CD4-positive, alpha-beta T cell treated with Interleukin-21 for 1 hour (primary cell): ENCODE measurements around the gene TRIM15.
"Not testable (repeated sequence)": the region's sequence is repeated elsewhere in the genome, so short reads cannot be mapped to it uniquely, and the experiment has no call there.

Source experiments
- DNase-seq: peaks from one replicate; pipeline ENCODE4 v3.0.0-alpha.2; 2020

Gene TRIM15

DNA sequence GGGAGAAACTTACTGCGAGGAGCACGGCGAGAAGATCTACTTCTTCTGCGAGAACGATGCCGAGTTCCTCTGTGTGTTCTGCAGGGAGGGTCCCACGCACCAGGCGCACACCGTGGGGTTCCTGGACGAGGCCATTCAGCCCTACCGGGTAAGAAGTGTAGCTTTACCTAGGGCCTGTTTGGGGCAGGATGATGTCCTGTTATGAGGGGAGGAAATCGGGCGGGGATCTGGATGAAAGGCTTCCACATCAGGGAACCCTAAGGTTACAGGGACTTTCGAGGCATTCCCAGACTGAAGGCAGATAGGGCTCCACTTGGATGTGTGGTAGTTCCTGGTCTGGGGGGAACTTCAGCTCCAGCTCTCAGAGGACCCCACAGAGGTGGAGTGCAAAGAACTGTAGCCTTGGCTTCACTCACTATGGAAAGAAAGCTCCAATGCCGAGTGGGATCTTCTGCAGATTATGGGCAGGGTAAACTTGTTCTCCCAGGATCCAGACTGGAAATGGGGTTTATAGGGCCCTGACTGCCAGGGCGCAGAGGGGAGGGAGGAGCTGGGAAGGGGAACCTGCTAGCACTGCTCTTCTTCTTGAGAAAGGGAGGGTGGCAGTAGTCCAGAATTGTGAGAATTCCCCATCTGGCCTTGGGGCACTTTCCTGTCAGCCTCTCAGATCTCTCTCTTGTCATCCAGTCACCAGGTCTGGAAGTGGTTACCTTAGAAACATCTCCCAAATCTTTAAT, 740 bp downstream of the TRIM15 start:
- DNase-seq: no peak

DNA sequence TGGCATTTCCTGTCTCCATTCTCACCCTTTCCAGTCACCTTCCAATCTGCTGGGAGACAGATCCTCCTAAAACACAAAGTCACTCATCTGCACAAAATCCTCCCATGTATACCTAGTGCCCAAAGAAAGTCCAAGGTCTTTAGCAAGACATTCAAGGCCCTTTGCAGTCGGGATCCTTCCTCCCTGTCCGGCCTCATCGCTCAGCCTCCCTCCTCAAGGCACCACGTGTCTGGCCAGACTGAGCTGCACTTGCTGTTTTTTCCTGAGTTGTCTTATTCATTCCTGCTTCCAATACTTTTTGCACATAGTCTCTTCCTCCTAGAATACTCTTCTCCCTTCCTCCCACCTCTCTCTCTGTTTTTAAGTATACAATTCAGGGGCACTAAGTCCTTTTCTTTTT, 1.4 kb downstream of the TRIM15 start:
- DNase-seq: no peak

DNA sequence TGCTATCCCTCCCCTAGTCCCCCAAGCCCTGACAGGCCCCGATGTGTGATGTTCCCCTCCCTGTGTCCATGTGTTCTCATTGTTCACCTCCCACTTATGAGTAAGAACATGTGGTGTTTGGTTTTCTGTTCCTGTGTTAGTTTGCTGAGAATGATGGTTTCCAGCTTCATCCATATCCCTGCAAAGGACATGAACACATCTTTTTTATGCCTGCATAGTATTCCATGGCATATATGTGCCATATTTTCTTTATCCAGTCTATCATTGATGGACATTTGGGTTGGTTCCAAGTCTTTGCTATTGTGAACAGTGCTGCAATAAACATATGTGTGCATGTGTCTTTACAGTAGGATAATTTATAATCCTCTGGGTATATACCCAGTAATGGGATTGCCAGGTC, 1.9 kb downstream of the TRIM15 start:
- DNase-seq: not testable (repeated sequence)

DNA sequence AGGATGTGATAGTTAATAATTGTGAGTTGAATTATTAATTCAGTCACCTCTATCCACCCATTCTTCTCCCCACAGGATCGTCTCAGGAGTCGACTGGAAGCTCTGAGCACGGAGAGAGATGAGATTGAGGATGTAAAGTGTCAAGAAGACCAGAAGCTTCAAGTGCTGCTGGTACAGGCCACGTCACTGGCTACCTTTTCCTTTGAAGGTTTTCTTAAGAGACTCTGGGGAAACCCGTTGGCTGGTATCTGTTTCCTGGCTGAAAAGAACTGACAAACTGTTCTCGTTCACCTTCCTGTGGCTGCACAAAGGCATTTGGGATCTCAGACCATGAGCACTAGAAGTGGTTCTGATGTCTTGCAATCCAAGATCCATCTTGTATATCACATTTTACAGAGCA, 3.8 kb downstream of the TRIM15 start:
- DNase-seq: peak; percentile 24

DNA sequence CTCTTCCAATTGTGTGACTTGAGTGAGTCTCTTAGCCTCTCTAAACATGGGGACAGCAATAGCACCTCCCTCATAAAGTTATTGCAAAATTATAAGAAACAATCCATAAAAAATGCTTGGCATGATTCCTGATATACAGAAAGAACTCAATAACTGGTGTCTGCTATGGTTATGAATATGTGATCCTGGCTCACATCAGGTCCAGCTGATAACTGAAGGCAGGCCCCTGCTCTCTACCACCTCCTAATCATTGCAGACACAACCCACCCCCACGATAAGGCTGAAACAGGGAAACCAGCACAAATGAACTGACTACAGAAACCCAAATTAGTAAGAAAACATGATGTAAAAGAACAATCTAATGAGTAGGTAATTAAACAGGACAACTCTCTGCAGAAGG, 5.4 kb downstream of the TRIM15 start:
- no peak for DNase-seq

DNA sequence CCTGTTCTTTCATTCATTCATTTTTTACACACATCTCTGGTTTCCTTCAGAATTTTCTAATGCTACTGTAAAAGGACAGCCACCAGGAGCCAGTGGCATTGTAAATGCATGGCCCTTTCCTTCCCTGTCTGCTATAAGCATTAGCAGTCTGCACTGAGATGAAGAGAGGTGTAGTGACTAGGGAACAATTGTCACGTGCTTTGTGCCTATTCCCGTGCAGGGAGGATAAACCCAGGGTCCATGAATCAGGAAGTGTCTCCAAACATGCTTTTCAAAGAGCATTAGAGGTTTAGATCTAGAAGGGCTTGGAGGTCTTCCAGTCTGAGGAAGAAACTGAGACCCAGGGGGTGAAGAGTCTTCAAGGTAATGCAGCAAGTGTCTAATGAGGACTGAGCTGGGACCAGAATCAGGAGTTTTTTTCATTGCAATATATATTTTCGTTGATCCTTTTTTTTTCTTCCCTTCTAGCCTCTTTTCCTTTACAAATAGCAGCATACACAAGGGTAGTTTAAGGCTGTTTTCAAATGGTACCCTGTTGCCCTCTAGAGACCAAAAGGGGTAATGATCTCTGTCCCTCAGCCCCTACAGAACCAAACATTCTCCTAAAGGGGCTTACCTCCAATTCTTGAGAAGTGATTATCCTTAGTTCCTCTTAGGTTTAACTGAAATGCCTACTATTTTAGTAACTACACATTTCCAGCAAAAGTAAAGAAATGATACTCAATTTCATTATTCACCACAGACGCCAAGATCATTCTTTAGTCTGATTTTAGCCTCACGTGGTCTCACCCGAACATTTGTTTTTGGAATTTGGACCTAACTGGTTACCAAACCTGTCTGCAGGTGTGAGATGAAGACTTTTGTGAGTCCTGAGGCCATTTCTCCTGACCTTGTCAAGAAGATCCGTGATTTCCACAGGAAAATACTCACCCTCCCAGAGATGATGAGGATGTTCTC, 6.6 kb downstream of the TRIM15 start:
- DNase-seq: peak; percentile 51

DNA sequence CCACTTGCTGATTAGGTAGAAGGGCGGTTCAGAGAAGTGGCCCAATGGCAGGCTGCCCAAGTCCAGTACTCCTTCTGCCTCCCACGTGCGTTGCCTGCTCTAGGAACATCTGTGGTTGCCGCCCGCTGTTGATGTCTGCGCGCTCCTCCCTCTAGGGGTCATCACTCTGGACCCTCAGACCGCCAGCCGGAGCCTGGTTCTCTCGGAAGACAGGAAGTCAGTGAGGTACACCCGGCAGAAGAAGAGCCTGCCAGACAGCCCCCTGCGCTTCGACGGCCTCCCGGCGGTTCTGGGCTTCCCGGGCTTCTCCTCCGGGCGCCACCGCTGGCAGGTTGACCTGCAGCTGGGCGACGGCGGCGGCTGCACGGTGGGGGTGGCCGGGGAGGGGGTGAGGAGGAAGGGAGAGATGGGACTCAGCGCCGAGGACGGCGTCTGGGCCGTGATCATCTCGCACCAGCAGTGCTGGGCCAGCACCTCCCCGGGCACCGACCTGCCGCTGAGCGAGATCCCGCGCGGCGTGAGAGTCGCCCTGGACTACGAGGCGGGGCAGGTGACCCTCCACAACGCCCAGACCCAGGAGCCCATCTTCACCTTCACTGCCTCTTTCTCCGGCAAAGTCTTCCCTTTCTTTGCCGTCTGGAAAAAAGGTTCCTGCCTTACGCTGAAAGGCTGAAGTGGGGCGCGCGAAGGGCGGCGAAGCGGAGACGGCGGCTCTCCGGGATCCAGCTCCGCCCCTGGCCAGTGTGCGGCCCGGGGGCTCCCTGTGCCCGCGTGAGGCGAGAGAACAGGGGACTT, 8.5 kb downstream of the TRIM15 start:
- no peak for DNase-seq

DNA sequence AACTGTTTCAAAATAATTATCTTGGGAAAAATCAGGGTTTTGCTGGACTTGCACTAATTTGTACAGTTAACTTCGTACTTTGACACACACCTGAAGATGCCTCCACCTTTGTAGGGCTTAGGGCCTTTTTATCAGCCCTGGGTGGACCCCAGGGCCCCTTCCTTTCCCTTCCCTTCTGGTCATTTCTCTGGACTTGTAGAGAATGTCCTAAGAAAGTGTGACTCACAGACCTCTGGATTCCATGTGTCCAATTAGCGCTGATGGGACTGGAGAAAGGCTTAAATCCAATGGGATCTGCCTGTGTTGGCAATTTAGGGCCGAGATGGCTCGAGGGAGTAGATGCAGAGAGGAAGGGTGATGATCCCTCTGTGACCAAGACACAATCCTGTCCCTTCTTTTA, 9.3 kb downstream of the TRIM15 start:
- no peak for DNase-seq

DNA sequence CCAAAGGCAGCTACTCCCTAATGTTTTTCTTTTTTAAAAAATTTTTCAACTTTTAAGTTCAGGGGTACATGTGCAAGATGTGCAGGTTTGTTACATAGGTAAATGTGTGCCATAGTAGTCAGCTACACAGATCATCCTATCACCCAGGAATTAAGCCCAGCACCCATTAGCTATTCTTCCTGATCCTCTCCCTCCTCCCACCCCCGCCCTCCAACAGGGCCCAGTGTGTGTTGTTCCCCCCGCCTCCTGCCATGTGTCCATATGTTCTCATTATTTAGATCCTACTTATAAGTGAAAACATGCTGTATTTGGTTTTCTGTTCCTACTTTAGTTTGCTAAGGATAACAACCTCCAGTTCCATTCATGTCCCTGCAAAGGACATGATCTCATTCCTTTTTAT, 12.4 kb downstream of the TRIM15 start:
- no peak for DNase-seq

DNA sequence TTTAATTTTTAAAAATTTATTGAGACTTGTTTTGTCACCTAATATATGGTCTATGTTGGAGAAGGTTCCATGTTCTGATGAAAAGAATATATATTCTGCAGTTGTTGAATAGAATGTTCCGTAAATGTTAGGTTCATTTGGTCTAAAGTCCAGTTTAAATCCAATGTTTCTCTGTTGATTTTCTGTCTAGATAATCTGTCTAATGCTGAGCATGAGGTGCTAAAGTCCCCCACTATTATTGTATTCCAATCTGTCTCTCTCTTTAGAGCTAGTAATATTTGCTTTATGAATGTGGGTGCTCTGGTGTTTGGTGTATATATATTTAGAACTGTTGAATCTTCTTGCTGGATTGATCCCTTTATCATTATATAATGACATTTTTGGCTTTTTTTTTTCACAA, 15.5 kb downstream of the TRIM15 start:
- DNase-seq: no peak

DNA sequence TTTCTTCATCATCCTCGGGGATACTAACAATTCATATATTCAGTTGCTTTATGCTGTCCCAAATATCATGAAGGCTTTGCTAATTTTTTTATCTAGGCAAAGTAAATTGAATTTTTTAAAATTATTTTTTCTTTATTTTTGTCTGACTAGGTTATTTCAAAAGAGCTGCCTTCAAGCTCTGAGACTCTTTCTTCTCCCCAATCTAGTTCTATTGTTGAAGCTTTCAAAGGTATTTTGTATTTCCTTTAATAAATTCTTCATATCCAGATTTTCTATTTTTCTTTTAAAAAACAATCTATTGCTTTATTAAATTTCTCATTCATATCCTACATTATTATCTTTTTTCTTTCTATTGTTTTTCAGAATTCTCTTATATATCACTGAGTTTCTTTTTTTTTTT, 16.8 kb downstream of the TRIM15 start:
- no peak for DNase-seq

DNA sequence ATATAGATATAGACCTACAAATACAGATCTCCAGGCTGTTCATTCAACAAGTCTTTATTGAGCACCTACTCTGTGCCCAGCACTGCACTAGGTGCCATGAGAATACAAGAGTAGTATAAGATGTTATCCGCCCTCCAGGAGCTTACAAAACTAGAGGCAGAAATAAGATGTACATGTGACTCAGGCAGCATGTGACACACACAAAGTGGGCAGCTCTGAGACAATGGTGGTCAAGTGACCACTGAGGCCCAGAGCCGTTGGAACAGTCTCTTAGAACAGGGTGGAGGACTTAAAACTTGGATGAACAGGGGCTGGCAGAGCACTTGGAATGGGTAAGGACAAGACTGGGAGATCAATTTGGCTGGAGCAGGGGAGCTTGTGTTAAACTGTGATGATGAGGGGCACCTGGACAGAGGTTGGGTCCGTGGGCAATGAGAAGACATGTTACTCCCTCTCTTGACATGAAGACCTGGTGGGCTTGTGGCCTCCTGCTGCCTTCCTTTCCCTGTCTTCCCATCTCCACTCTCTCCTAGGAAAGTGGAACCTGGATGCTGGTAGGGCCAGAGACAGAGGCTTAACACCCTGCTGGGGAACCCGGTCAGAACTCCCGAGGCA, 21.2 kb downstream of the TRIM15 start:
- DNase-seq: no peak

DNA sequence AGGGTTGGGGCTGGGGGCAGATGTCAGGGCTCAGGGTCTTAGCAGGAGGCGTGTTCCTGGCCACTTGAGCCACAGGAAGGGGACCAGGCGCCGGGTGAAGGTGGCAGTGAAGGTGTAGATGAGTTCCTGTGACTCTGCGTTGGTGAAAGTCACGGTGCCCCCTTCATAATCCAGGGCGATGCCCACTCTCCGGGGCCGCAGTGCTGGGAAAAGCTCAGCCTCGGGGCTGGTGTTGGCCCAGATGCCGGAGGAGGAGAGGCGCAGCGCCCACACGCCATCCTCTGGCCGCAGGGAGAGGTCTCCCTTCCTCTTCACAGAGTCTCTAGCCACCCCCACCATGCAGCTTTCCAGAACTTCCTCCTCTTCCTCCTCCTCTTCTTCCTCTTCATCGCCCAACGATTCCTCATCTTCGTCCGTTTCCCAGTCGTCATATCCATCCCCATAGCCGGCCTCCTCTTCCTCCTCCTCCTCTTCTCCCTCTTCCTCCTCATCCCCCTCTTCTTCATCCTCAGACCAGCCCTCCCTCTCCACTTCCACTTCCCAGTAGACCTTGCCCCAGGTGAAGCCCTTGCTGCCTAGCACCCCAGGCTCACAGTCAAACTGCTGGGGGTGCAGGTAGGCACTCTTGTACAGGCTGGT, 22.6 kb downstream of the TRIM15 start:
- no peak for DNase-seq

DNA sequence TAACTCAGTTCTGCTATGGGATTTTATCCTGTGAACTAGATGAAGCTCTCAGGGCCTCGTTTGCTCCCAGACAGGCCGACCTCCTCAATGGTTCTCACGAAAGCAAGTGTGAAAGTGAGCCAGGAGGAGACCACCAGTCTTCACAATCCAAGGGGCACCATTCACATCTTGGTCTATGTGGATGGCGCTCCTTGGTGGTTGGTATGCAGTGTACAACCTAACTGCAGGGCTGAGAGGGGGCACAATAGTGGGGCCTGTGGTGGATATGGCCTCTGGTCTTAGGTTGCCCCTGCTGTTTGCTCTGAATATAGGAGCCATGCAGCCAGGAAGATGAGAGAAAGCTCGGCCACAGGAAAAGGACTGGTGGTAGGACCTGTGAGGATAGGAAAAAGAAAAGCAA, 25.2 kb downstream of the TRIM15 start:
- DNase-seq: no peak

DNA sequence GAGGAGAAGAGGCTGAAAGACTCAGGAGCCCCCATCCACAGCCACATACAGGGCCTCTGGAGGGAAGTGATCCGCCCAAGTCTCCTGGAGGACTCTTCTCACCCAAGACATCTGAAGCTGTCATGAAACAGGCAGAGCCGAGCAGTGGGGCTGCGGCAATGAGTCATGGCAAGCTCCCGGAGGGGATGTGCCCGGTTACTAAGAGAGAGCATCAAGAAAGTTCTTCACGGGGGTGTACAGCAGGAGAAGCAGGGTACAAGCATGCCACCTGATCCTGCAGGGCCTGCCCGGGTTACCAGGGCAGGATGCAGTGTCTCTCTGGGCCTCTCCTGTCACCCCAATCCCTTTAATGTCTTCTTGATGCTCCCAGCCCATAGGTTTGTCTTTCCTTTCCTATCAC, 28.7 kb downstream of the TRIM15 start:
- no peak for DNase-seq

DNA sequence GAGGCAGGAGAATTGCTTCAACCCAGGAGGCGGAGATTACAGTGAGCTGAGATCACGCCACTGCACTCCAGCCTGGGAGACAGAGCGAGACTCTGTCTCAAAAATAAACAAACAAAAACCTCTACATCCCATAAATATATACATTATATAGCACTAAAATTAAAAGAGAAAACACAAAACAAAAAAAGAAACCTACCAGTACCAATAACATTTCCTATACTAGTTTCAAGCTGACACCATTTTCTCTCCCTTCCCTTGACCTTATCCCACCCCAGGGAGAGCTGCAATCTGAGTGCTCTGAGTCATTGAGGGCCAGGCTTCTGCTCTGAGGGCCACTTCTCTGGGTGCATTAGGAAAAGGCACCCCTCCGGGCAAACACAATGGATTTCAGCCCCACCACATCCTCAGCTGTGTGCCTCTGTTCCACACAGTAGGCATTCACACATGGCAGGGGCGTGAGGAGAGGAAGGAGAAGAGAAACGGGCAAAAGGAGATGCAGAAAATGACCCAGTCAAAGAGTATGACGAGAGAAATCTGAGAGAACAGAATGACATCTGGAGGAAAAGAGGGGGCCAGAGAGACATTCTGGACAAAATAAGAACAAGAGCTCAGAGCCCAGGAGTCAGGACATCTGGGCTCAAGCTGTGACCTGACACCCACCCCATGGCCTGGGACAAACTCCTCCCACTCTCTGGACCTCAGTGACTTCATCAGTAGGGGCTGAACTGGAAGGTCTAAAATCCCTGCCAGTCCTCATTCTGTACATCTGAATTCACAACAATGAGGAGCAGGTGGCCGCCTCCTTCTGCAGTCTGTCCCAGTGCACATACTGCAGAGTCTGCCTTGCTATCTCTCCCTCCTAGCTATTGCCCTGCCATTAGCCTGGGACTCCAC, 31.7 kb downstream of the TRIM15 start:
- no peak for DNase-seq

DNA sequence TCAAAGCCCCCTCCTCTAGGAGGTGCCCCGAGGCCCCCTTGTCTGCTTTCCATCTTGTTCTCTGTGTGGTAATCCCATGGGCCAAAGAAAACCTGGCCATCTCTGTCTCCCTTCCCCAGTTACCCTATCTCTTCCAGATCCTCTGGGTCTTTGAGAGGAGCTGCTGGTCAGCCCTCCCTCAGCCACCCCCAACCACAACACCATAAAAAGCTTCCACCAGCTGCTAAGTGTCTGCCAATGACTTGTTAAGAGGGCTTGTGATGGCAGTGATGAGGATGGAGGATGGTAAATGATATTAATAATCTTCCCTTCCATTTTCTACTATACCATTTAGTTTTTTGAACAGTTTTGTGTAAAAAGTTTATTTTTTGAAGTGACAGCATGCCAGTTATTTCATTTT, 32.6 kb downstream of the TRIM15 start:
- DNase-seq: no peak

DNA sequence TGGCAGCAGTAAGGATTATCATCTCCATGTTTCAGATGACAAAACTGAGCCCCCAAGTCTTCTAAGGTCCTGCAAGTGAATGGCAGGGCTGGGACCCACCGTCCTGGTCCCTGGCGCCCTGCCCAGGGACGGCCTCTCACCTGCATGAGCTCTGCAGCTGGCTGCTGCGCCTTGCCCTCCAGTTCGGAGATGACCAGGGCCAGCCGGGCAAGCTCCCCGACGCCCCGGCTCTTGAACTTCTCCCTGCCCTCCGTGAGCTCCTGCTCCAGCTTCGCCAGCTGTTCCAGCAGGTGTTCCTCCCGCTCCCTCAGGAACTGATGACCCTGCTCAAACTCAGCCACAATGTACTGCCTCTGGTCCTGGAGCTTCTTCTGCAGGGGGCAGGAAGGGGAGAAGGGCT, 33.0 kb downstream of the TRIM15 start:
- no peak for DNase-seq

DNA sequence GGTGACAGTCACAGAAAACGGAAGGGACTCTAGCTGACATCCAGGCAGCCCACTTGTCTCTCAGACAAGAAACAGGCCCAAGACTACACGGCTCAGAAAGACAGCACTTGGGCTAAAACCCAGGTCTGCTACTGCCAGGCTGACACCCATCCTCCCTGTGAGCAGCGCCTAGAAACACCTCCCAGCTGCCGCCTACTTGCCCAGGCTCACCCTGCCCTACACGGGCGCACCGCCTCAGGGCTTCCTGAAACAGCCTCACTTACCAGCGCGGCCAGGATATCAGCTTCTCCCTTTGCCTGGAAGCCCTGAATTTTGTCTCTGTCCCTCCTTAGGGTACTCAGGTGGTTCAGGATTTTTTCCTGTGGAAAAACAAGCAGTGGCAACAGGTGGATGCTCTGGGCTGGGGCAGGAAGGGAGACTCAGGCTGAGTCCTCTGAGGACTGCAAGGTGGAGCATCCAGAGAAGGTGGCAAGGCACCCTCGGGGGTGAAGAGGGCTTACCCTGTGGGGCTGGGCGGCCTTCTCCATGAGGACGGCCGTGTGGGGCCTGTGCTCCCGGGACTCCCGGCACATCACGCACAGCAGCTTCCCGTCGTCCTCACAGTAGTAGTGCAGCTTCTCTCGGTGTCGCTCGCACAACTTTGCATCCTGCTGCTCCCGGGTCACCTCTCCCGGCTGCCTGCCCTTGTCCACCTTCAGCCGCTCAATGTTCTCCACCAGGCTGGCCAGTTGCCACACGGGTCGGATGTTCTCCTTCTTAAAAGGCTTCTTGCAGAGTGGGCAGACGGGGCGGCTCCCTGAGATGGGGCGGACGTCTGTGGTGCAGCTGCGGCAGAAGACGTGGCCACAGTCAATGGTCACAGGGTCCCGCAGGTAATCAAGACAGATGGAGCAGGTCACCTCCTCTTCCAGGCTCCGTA, 35.1 kb downstream of the TRIM15 start:
- DNase-seq: no peak
